ENCODE results near the gene RHBG.

RHBG gene

DNA sequence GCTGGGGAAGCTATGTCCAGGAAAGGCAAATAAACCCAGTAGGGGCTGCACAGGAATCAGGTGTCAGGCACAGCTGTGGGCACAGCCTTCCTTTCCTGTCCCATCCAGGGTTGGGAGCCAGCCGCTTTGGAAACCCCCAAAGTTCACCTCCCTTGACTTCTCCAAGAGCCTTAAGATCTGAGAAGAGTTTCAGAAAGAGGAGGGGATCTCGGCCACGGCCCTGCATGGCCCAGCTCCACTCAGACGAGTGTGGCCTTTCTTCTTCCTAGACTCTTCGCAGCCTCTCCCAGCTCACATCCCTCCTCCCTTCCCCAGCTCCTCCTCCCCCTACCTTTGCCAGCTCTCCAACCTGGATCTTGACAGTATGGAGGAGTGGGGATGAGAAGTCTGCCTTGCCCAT lies 36.7 kb downstream of the RHBG start:
- DNase-seq (ENCODE audit: low spot score in 2 of 2) (no peak), ATAC-seq (no peak)
- peaks cover 4% of the 10 kb centered on the region for H3K4me1 Mint-ChIP-seq
- no peaks in the 10 kb centered on the region for H3K9me3 Mint-ChIP-seq
- no peak overlapping the region for H3K4me3 Mint-ChIP-seq
- no peak overlapping the region for H3K27ac Mint-ChIP-seq
- no peaks in the 10 kb centered on the region for H3K36me3 Mint-ChIP-seq

DNA sequence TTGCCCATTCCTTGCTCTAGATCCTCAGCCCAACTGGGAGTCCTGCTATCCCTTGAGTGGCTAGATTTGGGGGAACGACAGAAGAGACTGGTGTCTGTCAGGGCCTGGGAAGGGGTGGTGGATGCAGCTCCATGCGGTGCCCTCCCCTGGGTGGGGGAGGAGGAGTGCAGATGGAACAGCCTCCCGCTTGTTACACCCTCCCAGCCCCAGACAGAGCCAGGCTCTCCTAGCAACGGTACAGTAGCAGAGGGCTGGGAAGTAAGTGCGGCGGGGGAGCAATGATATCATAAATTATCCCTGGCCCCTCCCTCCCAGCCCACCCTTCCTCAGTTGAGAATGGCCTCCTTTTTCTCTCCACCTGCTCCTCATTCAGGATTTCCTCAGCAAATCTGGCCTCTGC lies 37.2 kb downstream of the RHBG start:
- no peak for ATAC-seq
- H3K9me3 Mint-ChIP-seq: no peaks in the 10 kb centered on the region
- DNase-seq (ENCODE audit: low spot score in 2 of 2): no peak
- H3K27ac Mint-ChIP-seq: no peak overlapping the region
- H3K4me1 Mint-ChIP-seq: peaks cover 4% of the 10 kb centered on the region
- H3K4me3 Mint-ChIP-seq: no peak overlapping the region
- no peaks in the 10 kb centered on the region for H3K36me3 Mint-ChIP-seq

DNA sequence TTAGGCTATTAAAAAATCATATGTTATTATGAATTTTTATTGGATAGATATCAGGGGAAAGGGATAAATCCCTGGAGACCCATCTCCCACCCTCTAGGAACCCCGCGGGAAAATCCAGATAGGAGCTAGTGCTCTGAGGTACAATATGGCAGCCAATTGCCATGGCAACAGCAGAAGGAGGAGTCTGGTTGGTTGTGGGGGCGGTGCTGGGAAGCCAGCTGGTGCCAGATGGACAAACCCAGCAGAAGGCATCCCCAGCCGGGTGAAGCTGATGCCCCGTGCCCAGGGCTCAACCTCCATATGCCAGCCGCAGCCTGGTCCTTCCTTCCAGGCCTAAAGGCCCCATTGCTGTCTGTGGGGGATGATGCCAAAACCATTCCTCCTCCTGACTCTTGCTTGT lies 38.3 kb downstream of the RHBG start:
- no peak for DNase-seq (ENCODE audit: low spot score in 2 of 2)
- no peak overlapping the region for H3K4me3 Mint-ChIP-seq
- peaks cover 4% of the 10 kb centered on the region for H3K4me1 Mint-ChIP-seq
- no peaks in the 10 kb centered on the region for H3K36me3 Mint-ChIP-seq
- H3K9me3 Mint-ChIP-seq: no peaks in the 10 kb centered on the region
- no peak for ATAC-seq
- no peak overlapping the region for H3K27ac Mint-ChIP-seq

DNA sequence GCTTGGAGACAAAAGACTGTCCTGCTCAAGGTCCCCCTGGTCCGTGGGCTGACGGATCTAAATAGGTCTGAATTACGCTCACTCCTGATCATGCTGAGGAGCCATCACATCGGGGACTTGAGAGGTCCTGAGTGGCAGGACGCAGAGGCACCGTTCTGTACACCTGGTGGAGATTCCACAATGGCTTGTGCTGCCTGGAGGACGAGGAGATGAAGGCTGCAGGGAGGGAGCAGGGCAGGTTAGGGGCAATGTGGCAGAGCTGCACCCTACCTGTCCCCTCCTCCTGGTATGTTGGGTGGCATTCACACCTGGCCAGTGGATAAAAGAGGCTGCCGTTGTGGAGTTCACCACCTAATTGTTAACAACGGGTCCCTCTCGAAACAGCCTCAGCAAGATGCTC lies 38.7 kb downstream of the RHBG start:
- Mint-ChIP-seq H3K9me3 (no peaks in the 10 kb centered on the region), H3K27ac (no peak overlapping the region), H3K4me1 (peaks cover 4% of the 10 kb centered on the region), H3K4me3 (no peak overlapping the region), H3K36me3 (no peaks in the 10 kb centered on the region)
- DNase-seq (ENCODE audit: low spot score in 2 of 2) (no peak), ATAC-seq (no peak)

DNA sequence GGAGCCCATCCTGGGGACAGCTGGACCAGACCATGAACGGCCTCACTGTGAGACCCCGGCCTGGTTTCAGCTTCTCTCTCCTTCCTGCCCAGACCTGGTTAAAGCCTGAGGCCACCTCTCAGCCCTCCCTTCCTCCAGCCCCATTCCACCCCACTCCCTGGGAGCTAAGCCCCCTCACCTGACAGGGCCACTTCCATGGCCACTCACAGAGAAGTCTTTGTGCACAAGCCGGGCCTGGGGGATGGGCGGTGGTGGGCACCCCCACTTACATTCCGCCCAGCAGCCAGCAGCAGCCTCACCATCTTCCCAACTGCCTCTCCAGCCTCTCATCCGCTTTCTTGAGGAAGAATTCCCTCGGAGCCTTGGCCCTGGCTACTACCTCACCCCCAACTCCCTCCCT lies 40.4 kb downstream of the RHBG start:
- Mint-ChIP-seq H3K36me3 (no peaks in the 10 kb centered on the region), H3K9me3 (no peaks in the 10 kb centered on the region), H3K4me1 (peaks cover 4% of the 10 kb centered on the region), H3K4me3 (no peak overlapping the region), H3K27ac (peak overlapping the region; percentile 40)
- DNase-seq (ENCODE audit: low spot score in 2 of 2): no peak
- peak; percentile 8 for ATAC-seq

DNA sequence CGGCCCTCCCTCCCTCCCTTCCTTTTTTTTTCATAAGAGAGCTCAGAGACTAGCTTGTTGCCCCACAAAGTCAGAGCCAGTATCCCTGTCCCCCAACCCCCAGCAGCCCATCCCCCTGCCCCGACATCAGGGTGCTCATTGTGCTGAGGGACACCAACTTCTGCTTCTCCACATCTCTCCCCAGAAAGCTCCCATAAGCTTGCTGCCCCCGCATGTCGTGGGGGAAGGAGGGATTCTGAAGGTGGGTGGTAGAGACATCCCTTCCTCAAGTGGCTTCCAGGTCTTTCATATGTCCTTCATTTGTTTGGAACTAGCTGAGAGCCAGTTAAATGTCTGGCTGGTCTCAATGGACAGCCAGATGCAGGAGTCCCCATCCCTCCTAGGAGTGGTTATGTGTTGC lies 41.2 kb downstream of the RHBG start:
- ATAC-seq: no peak
- H3K36me3 Mint-ChIP-seq: no peaks in the 10 kb centered on the region
- no peaks in the 10 kb centered on the region for H3K9me3 Mint-ChIP-seq
- no peak overlapping the region for H3K27ac Mint-ChIP-seq
- DNase-seq (ENCODE audit: low spot score in 2 of 2): no peak
- peaks cover 4% of the 10 kb centered on the region for H3K4me1 Mint-ChIP-seq
- H3K4me3 Mint-ChIP-seq: no peak overlapping the region

DNA sequence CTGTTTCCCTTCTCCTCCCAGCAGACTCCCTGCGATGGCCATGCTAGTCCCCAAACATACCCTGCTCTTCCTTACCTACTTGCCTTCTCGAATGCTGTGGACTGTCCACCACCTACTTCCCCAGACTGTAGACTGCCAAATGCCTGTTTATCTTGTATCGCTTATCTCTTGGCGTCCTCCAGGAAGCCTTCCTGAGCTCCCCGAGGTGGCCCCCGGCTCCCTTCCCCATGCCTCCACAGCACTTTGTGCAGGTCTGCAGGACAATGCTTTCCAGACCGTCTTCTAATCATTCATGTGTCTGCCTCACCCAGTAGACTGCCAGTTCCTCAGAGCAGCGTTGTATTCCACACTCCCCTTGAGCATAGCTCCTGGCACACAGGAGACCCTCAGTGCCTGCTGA lies 41.7 kb downstream of the RHBG start:
- Mint-ChIP-seq H3K27ac (no peak overlapping the region), H3K4me3 (no peak overlapping the region), H3K4me1 (peaks cover 4% of the 10 kb centered on the region), H3K9me3 (no peaks in the 10 kb centered on the region), H3K36me3 (no peaks in the 10 kb centered on the region)
- ATAC-seq (no peak), DNase-seq (ENCODE audit: low spot score in 2 of 2) (no peak)

DNA sequence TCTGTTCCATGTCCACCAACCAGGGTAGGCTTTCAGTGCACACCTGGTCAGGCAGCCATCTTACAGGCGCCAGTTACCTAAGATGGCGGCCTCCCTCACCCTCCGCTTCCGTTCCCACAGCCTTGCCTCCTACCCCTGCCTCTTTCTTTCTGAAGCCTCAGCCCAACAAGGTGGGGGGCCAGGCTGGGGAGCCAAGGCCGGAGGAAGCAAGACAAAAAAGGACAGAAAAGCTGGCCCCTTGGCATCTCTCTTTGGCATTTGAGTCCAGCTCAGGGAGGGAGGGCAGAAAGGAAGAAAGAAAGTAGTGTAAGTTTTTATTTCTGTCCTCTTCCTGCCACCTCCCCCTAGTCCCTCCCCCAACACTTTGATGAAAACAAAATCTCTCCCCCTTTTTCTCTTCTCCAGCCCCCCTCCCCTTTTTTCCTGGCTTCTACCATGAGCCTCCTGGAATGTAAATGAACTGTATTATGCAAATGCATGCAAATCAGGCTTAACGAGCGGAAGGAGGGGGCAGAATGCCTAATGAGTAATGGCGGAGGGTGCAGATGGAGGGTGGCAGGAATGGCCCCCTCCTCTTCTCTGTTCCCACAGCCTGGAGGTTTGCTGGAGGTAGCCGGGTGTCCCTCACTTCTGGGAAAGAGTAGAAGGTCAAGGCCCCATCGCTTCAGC lies 43.8 kb downstream of the RHBG start:
- Mint-ChIP-seq H3K4me1 (peaks cover 9% of the 10 kb centered on the region), H3K9me3 (no peaks in the 10 kb centered on the region)
- no peak for ATAC-seq

DNA sequence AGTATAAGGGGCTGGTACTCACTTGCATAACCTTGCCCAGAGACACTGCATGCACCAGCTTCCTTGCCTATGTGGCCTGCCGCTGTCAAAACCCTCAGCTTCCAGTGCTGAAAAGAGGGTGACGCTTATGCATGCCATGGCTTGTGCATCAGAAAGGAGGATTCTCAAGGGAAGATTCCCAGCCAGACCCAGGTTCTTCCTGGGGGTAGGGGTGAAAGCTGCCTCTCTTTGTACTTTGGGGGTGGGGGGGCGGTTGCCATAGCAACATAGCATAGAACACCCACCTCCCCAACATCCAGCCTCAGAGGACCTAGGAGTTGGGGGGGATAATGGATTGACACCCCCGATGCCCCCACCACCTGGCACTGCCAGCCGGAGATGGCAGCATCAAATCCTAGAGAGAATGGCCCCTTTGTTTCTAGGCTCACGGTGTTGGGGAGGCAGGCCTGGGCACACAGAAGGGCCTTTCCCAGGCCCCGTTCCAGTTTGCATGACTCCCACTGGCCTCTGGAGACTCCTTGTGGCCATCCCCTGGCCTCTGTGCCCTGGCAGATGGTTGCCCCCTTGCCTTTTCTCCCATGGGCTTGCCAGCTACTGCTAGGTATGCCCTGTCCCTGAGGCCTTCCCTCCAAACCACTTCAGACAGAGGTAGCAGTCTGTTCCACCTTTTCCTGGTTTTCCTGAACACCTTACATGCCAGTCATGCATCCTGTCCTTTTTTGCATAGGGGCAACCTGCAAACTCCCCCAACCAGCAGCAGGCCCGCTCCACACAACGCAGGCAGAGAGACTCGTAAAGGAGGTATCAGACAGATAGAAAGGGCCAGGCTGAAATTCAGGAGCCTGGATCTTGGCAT lies 44.6 kb downstream of the RHBG start:
- H3K4me3 Mint-ChIP-seq: no peak overlapping the region
- H3K9me3 Mint-ChIP-seq: no peaks in the 10 kb centered on the region
- no peak for DNase-seq (ENCODE audit: low spot score in 2 of 2)
- no peak for ATAC-seq
- no peak overlapping the region for H3K27ac Mint-ChIP-seq
- H3K36me3 Mint-ChIP-seq: no peaks in the 10 kb centered on the region
- H3K4me1 Mint-ChIP-seq: peaks cover 12% of the 10 kb centered on the region

More for the DNA sequence above, 43.8 kb downstream of the RHBG start:
- H3K36me3 Mint-ChIP-seq: no peaks in the 10 kb centered on the region
- DNase-seq (ENCODE audit: low spot score in 2 of 2): no peak
- H3K27ac Mint-ChIP-seq: peak overlapping the region; percentile 49
- H3K4me3 Mint-ChIP-seq: no peak overlapping the region

DNA sequence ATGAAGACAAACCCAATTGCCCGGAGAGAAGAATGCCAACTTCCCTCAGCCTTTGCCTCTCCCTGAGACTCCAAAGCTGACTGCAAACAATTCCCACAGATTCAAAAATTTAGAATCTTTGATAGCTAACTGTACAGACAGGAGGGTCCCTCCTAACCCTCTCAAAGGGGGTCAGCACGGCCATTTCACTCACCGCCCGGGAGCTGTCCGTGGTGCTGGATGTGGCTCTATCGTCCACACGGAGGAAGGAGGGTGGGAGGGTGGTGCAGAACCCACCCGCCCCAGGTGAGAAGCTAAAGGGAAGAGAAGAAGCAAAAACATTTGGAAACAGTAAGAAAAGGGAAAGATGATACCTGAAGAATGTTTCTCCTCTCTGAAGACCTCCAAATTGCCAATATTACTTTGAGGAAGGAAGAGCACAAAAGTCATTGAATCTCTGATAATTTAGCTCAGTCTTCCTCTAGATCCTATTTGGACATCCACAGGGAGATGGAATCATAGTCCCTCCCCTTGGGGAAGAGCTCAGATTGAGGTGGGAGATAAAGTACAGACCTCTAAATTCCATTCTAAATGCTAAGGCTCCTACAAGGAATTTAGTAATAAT lies 45.6 kb downstream of the RHBG start:
- peaks cover 12% of the 10 kb centered on the region for H3K4me1 Mint-ChIP-seq
- H3K36me3 Mint-ChIP-seq: no peaks in the 10 kb centered on the region
- no peak overlapping the region for H3K27ac Mint-ChIP-seq
- no peak for DNase-seq (ENCODE audit: low spot score in 2 of 2)
- H3K4me3 Mint-ChIP-seq: no peak overlapping the region
- no peak for ATAC-seq
- H3K9me3 Mint-ChIP-seq: no peaks in the 10 kb centered on the region

DNA sequence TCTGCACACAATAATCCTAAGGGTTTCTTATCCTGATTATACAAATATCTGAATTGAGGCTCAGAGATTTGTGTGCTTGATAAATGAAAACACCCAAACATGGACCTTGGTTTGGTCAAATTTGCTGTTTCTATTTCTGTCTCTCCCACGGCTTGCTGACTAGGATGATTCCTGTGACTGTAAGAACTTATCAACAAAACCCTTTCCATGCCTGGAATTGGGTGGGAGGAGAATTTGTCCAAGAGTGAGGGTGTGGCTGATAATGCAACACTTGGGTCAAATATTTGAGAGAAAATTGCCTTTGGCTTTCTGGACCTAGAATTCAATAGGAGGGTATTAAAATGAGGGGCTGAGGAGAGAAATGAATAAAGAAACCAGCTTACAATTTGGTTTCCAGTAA lies 48.0 kb downstream of the RHBG start:
- no peak overlapping the region for H3K4me3 Mint-ChIP-seq
- no peaks in the 10 kb centered on the region for H3K36me3 Mint-ChIP-seq
- DNase-seq (ENCODE audit: low spot score in 2 of 2) (no peak), ATAC-seq (no peak)
- H3K9me3 Mint-ChIP-seq: no peaks in the 10 kb centered on the region
- H3K27ac Mint-ChIP-seq: no peak overlapping the region
- H3K4me1 Mint-ChIP-seq: peaks cover 31% of the 10 kb centered on the region

DNA sequence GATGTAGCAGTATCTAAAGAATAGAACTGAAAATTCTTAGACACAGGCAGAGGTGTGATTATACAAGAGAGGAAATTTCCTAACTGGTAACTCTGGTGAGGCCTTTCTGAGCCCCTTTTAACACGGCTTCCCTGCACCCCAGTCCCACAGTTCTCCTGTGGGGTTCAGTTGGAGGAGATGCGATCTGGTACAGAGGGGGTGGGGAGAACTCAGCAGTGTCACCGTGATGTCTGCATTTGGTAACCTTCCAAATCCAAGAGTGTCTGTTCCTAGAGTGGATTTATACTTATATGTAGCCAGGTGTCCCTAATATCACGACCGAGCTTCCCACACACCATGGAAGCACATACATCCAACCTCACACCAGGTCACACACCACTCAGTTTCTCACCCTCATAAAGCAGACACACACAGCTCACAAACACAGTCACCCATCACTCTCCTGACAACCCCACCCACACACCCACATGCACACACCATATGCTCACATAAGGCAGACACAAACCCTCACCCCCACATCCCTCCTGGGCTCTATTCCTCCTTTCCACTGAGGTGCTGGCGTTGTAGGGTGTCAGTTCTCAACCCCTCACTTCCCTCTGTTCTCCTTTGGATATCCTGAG lies 48.5 kb downstream of the RHBG start:
- peaks cover 33% of the 10 kb centered on the region for H3K4me1 Mint-ChIP-seq
- no peak overlapping the region for H3K4me3 Mint-ChIP-seq

DNA sequence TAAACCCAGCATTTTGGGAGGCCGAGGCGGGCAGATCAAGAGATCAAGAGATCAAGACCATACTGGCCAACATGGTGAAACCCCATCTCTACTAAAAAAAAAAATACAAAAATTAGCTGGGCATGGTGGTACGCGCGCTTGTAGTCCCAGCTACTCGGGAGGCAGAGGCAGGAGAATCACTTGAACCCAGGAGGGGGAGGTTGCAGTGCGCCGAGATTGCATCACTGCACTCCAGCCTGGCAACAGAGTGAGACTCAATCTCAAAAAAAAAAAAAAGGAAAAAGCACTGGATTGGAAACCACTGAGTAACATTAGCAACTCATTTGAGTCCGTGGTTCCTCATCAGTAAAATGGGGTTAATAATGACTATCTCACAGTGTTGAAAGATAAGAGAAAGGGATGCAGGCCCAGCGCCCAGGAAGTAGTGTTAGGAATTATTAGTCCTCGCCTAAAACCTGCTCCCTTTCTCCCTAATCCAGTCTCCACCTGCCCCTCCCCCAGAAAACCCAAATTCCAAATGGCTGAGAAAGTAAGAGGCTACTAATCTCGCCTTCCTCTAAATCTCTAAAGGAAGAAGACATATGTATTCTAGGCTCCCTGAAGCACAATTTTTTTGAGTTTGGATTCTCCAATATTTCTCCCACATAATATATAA lies 49.5 kb downstream of the RHBG start:
- Mint-ChIP-seq H3K9me3 (no peaks in the 10 kb centered on the region), H3K27ac (no peak overlapping the region), H3K4me1 (peaks cover 33% of the 10 kb centered on the region), H3K4me3 (no peak overlapping the region), H3K36me3 (no peaks in the 10 kb centered on the region)
- ATAC-seq (no peak), DNase-seq (ENCODE audit: low spot score in 2 of 2) (no peak)

More for the DNA sequence above, 48.5 kb downstream of the RHBG start:
- H3K36me3 Mint-ChIP-seq: no peaks in the 10 kb centered on the region
- H3K27ac Mint-ChIP-seq: no peak overlapping the region
- H3K9me3 Mint-ChIP-seq: no peaks in the 10 kb centered on the region
- ATAC-seq (no peak), DNase-seq (ENCODE audit: low spot score in 2 of 2) (no peak)

DNA sequence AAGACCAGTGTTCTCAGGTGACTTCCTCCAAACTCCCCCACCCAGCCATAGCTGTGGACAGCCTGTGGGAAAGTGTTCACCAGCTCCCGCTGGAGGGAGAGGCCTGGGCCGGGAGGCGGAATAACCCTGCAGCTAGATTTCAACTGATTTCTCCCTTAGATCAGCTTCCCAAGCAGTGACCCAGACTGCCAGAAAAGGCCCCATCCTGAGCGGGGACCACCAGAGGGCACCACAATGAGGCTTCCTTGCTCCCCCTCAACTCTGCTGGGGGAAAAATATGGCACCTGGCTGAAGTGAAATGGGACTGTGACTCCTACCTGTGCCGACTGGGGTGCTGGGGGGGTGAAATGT lies 50.8 kb downstream of the RHBG start:
- DNase-seq (ENCODE audit: low spot score in 2 of 2) (no peak), ATAC-seq (peak; percentile 4)
- Mint-ChIP-seq H3K4me3 (peak overlapping the region; percentile 92), H3K9me3 (no peaks in the 10 kb centered on the region), H3K27ac (peak overlapping the region; percentile 84), H3K36me3 (no peaks in the 10 kb centered on the region), H3K4me1 (peaks cover 33% of the 10 kb centered on the region)
